Panc1 (cell line): ENCODE measurements around the gene ANKRD42.

ENCODE experiments used
- POLR2AphosphoS5 ChIP-seq: IDR thresholded peaks from 2 replicates; pipeline ENCODE4 v1.6.1; 2012; ENCODE audit warnings: mild to moderate bottlenecking, low read depth, low read length, moderate library complexity
- SIN3A ChIP-seq: IDR thresholded peaks from 2 replicates; pipeline ENCODE4 v1.6.1; 2012; ENCODE audit warnings: low read depth, mild to moderate bottlenecking, low read length, moderate library complexity, borderline replicate concordance; ENCODE audit not compliant: insufficient read depth
- TCF7L2 ChIP-seq: IDR thresholded peaks from 2 replicates; pipeline ENCODE4 v1.6.1; 2011; ENCODE audit warnings: mild to moderate bottlenecking, low read depth, low read length, inconsistent platforms
- TF ChIP-seq, protein P1 (sequence below): fragments of 450-650 bp; IDR thresholded peaks from 2 replicates; pipeline ENCODE4 v1.5.1; 2017; ENCODE audit warnings: mild to moderate bottlenecking
- TF ChIP-seq, protein P2 (sequence below), 2 experiments: IDR thresholded peaks; 2 replicates each; pipeline ENCODE4 v1.6.1; 2011 to 2012; ENCODE audit warnings: low read depth in 2 of 2, control low read depth in 1 of 2, low read length in 1 of 2, mild to moderate bottlenecking in 1 of 2, moderate library complexity in 1 of 2; ENCODE audit not compliant: insufficient read depth in 1 of 2

DNA sequence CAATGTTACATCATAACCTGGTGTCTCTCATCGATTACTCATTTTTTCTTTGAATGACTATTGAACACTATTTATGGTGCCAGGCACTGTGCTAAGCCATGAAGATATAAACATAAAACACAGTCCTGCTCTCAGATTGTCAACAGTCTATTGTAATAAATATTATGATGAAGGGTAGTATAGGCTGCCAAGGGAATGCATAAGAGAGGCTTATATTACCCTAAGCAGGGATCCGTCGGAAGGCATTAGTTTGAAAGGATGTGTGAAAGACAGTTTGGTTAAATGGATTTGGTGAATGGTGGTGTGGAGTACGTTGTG lies 99.9 kb downstream of the ANKRD42 start:
- TF ChIP-seq SIN3A, result no peak
- TF ChIP-seq, protein P1, sequence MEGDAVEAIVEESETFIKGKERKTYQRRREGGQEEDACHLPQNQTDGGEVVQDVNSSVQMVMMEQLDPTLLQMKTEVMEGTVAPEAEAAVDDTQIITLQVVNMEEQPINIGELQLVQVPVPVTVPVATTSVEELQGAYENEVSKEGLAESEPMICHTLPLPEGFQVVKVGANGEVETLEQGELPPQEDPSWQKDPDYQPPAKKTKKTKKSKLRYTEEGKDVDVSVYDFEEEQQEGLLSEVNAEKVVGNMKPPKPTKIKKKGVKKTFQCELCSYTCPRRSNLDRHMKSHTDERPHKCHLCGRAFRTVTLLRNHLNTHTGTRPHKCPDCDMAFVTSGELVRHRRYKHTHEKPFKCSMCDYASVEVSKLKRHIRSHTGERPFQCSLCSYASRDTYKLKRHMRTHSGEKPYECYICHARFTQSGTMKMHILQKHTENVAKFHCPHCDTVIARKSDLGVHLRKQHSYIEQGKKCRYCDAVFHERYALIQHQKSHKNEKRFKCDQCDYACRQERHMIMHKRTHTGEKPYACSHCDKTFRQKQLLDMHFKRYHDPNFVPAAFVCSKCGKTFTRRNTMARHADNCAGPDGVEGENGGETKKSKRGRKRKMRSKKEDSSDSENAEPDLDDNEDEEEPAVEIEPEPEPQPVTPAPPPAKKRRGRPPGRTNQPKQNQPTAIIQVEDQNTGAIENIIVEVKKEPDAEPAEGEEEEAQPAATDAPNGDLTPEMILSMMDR, result no peak
- TF ChIP-seq, protein P2, sequence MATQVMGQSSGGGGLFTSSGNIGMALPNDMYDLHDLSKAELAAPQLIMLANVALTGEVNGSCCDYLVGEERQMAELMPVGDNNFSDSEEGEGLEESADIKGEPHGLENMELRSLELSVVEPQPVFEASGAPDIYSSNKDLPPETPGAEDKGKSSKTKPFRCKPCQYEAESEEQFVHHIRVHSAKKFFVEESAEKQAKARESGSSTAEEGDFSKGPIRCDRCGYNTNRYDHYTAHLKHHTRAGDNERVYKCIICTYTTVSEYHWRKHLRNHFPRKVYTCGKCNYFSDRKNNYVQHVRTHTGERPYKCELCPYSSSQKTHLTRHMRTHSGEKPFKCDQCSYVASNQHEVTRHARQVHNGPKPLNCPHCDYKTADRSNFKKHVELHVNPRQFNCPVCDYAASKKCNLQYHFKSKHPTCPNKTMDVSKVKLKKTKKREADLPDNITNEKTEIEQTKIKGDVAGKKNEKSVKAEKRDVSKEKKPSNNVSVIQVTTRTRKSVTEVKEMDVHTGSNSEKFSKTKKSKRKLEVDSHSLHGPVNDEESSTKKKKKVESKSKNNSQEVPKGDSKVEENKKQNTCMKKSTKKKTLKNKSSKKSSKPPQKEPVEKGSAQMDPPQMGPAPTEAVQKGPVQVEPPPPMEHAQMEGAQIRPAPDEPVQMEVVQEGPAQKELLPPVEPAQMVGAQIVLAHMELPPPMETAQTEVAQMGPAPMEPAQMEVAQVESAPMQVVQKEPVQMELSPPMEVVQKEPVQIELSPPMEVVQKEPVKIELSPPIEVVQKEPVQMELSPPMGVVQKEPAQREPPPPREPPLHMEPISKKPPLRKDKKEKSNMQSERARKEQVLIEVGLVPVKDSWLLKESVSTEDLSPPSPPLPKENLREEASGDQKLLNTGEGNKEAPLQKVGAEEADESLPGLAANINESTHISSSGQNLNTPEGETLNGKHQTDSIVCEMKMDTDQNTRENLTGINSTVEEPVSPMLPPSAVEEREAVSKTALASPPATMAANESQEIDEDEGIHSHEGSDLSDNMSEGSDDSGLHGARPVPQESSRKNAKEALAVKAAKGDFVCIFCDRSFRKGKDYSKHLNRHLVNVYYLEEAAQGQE (IDR thresholded peaks at IDR 0.05; ENCODE audit: insufficient read depth in 1 of 2, low read depth in 2 of 2, low read length in 1 of 2), result no peak
- TF ChIP-seq POLR2AphosphoS5, result no peak
- TF ChIP-seq TCF7L2, result no peak
